NCI-H1694 treated with DMSO at 0.1 percent for 48 hours (cell line): Measurements from ENCODE around the gene COPZ1.
"Not testable (repeated sequence)": the region's sequence is repeated elsewhere in the genome, so short reads cannot be mapped to it uniquely, and the experiment has no call there.

Experiments
- DNase-seq: peaks from one replicate; lab custom pipeline; 2025; lab: John Stamatoyannopoulos, UW

The COPZ1 gene

GRCh38 chr12:54294953-54295566 is 29.9 kb upstream of the COPZ1 start:
- DNase-seq, result no peak

- DNase-seq, result no peak
Measured at GRCh38 chr12:54296393-54297099, 28.4 kb upstream of the COPZ1 start.

- no peak for DNase-seq
Measured at GRCh38 chr12:54298904-54299303, 26.0 kb upstream of the COPZ1 start.

- DNase-seq, result no peak
Measured at GRCh38 chr12:54299515-54300224, 25.3 kb upstream of the COPZ1 start.

- no peak for DNase-seq
Measured at GRCh38 chr12:54300225-54300731, 24.7 kb upstream of the COPZ1 start.

- no peak for DNase-seq
Measured at GRCh38 chr12:54300732-54301427, 24.1 kb upstream of the COPZ1 start, which contains the start of gene NFE2. TSS of gene NFE2 (minus strand) at chr12:54301015. CDS start at chr12:54295248, 5,767 bp downstream.

- DNase-seq, result no peak
Measured at GRCh38 chr12:54301428-54302048, 23.4 kb upstream of the COPZ1 start.

- DNase-seq, result no peak
Measured at GRCh38 chr12:54303640-54304039, 21.3 kb upstream of the COPZ1 start.

GRCh38 chr12:54304187-54304810 is 20.6 kb upstream of the COPZ1 start:
- no peak for DNase-seq

- DNase-seq, result no peak
Measured at GRCh38 chr12:54306925-54307741, 17.8 kb upstream of the COPZ1 start.

GRCh38 chr12:54311051-54311450 is 13.9 kb upstream of the COPZ1 start:
- DNase-seq, result no peak

- not testable (repeated sequence) for DNase-seq
Measured at GRCh38 chr12:54312309-54312708, 12.6 kb upstream of the COPZ1 start.

- no peak for DNase-seq
Measured at GRCh38 chr12:54321363-54321762, 3.6 kb upstream of the COPZ1 start.

GRCh38 chr12:54325442-54326109 is 645 bp downstream of the COPZ1 start:
- DNase-seq, result not testable (repeated sequence)

GRCh38 chr12:54328595-54329337 is 3.8 kb downstream of the COPZ1 start:
- no peak for DNase-seq

GRCh38 chr12:54329759-54330158 is 4.8 kb downstream of the COPZ1 start:
- no peak for DNase-seq

GRCh38 chr12:54330442-54330841 is 5.5 kb downstream of the COPZ1 start:
- DNase-seq, result no peak

GRCh38 chr12:54331461-54331860 is 6.5 kb downstream of the COPZ1 start:
- no peak for DNase-seq

- no peak for DNase-seq
Measured at GRCh38 chr12:54333420-54334034, 8.6 kb downstream of the COPZ1 start.
